Measurements from ENCODE around the gene ACSL5. TPM values are rescaled to one million over a fixed set of nuclear protein-coding genes. Genes with fewer than 3 reads are reported as not detected.

ACSL5 gene
- total RNA-seq, 1 experiment from 2014 or later = 1.4 TPM

DNA sequence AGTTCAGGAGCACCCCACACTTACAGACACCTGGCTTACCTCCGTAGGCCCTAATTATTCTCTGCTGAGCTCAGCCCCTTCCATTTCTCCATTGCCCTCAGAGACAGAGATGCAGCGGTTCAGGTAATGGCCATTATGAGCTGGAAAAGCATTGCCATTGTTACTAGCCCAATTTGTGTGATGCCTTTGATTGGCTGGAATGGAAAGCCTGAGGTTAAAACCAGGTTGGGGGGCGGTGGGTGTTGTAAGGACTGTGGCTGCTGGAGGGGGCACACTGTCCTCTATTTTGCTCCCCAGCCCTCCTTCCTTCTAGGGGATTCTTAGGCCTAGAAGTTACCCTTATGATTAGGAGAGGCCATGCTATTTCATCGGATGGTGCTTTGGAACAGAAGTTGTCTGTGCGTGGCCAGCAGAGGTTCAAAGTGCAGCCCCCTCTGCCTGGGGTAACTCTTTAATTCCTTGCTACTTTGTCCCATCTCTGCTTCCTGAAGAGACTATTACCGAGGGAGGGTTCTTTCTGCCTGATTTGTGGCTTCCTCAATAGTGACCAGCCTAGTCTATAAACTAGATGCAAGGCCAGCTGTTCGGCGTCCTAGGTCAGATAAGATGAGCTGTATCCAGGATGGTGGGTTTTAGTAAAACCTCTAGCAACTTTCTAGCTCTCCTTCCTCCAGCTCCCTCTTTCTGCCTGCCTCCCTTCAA lies 14.2 kb upstream of the ACSL5 start:
- H3K9me2 ChIP-seq (replicated peaks; ENCODE audit: low read length) = no peaks in the 10 kb centered on the region
- H3K36me3 ChIP-seq (ENCODE audit: low read depth, low read length) = no peaks in the 10 kb centered on the region
- ChIA-PET POLR2A (ENCODE audit: unreplicated experiment) (no interaction called here), CTCF (no interaction called here)
- H3K27ac ChIP-seq (ENCODE audit: low read length) = no peak overlapping the region
- H3K27me3 ChIP-seq (ENCODE audit: low read length) = no peaks in the 10 kb centered on the region
- no peak overlapping the region; the same call in 1 of the 2 replicates for H2AFZ ChIP-seq (ENCODE audit: low read length)
- no peaks in the 10 kb centered on the region for H3K79me2 ChIP-seq (ENCODE audit: low read length)
- H4K20me1 ChIP-seq (ENCODE audit: low read length) = no peaks in the 10 kb centered on the region
- no peak overlapping the region for H3K4me2 ChIP-seq (ENCODE audit: low read length)
- BruUV-seq (replicated peaks) = no TSS peak
- TF ChIP-seq CTCF (conservative IDR thresholded peaks at IDR 0.05; ENCODE audit: low read depth, low read length) = no peak
- no peak for TF ChIP-seq EZH2phosphoT487 (IDR thresholded peaks at IDR 0.05; ENCODE audit: borderline replicate concordance, low read length)
- no peak for TF ChIP-seq EZH2 (IDR thresholded peaks at IDR 0.05; ENCODE audit: low read length, unreplicated experiment)
- no peak overlapping the region for H3K4me3 ChIP-seq (ENCODE audit: low read length)
- peaks cover 25% of the 10 kb centered on the region for H3K4me1 ChIP-seq (ENCODE audit: insufficient read depth, low read length)
- intact Hi-C loops (cut with micrococcal nuclease) = no loop called here
- H3F3A ChIP-seq (ENCODE audit: low read length, unreplicated experiment) = no peaks in the 10 kb centered on the region
- DNase-seq = no peak
- no peak overlapping the region for H3K9ac ChIP-seq (ENCODE audit: low read length)
- ATAC-seq = no peak
- no peaks in the 10 kb centered on the region for H3K9me3 ChIP-seq (ENCODE audit: low read length)

DNA sequence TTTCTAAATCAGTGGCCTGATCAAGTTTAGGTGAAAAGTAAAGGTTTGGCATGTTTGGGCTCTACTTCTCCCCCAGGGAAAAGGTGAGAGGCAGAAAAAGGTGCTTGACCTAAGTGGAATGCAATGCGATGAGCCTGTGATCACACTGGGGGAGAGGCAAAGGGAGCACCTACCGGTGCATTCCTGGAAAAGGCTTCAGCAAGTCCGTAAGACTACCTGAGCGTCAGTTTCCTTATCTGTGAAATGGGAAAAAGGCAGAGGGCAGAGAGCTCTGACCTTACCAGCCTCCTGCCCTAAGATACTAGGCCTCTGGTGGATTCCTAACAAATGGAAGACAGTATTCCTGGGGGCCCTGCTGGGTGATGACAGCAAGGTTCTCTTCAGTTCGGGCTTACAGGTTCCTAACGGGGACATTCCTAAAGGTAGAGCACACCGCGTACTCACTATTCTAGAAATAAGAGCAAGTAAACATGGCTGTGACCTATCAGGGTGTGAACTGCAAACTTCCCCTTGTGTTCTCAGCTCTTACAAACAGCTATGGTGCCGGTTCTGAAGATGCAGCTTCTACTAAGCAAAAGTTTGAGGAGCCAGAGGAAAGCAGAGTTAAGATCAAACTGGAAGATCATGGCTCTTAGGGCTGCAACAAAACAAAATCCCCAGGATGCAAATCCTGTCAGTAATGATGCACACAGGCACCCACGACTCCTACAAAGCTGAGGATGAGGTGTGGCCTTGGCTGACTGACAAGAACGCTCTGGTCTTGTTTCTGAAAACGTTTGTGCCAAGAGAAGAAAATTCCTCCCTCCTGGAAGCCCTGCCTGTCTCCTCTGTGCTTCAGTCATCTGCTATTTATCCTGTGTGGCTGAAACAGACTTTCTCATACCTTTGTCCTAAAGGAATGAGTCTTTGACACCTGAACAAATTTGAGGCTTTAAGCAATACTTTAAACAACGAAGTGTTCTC lies 13.3 kb upstream of the ACSL5 start:
- Histone ChIP-seq H3K9me2 (replicated peaks; ENCODE audit: low read length) (no peaks in the 10 kb centered on the region), H3K9ac (ENCODE audit: low read length) (no peak overlapping the region), H3F3A (ENCODE audit: low read length, unreplicated experiment) (no peaks in the 10 kb centered on the region), H3K4me2 (ENCODE audit: low read length) (peak overlapping the region; percentile 59), H3K4me1 (ENCODE audit: insufficient read depth, low read length) (peaks cover 25% of the 10 kb centered on the region), H2AFZ (ENCODE audit: low read length) (peak overlapping the region; percentile 76), H3K79me2 (ENCODE audit: low read length) (no peaks in the 10 kb centered on the region), H3K27ac (ENCODE audit: low read length) (peak overlapping the region; percentile 23; the same call in 1 of the 2 replicates), H3K36me3 (ENCODE audit: low read depth, low read length) (no peaks in the 10 kb centered on the region), H3K27me3 (ENCODE audit: low read length) (no peaks in the 10 kb centered on the region), H3K9me3 (ENCODE audit: low read length) (no peaks in the 10 kb centered on the region), H3K4me3 (ENCODE audit: low read length) (no peak overlapping the region), H4K20me1 (ENCODE audit: low read length) (no peaks in the 10 kb centered on the region)
- intact Hi-C loops (cut with micrococcal nuclease) = no loop called here
- CTCF ChIA-PET = no interaction called here
- ATAC-seq (peak; percentile 77), DNase-seq (peak; percentile 73)
- TF ChIP-seq CTCF (conservative IDR thresholded peaks at IDR 0.05; ENCODE audit: low read depth, low read length) (no peak), EZH2 (IDR thresholded peaks at IDR 0.05; ENCODE audit: low read length, unreplicated experiment) (no peak), EZH2phosphoT487 (IDR thresholded peaks at IDR 0.05; ENCODE audit: borderline replicate concordance, low read length) (no peak)
- BruUV-seq (replicated peaks) = no TSS peak
- POLR2A ChIA-PET (ENCODE audit: unreplicated experiment) = no interaction called here

Measured in PC-3 (cell line).